Astrocyte (in vitro differentiated cells and primary cell): ENCODE measurements around the gene RPL10. TPM values are rescaled to one million over a fixed set of nuclear protein-coding genes. Genes with fewer than 3 reads are reported as not detected.

ENCODE experiments used
- DNase-seq: peaks from one replicate; pipeline ENCODE4 v3.0.0-alpha.2; 2010; ENCODE audit warnings: low read depth
- FAIRE-seq: peaks from 2 replicates; lab custom pipeline; 2011; peaks lifted over from hg19 to GRCh38; lab: Jason Lieb, UNC
- H2AFZ ChIP-seq: 2 replicates; pipeline ENCODE4 v1.6.0; 2012; ENCODE audit warnings: low read depth, low read length, inconsistent platforms
- H3K27ac ChIP-seq: 2 replicates; pipeline ENCODE4 v1.5.1; 2011; ENCODE audit warnings: low read depth, low read length, inconsistent platforms
- H3K27me3 ChIP-seq: 2 replicates; pipeline ENCODE4 v1.6.0; 2011; ENCODE audit warnings: low read length, inconsistent platforms; ENCODE audit not compliant: insufficient read depth
- H3K36me3 ChIP-seq: 2 replicates; pipeline ENCODE4 v1.5.1; 2011; ENCODE audit warnings: low read length, inconsistent platforms; ENCODE audit not compliant: insufficient read depth
- H3K4me1 ChIP-seq: 2 replicates; pipeline ENCODE4 v1.5.1; 2011; ENCODE audit warnings: low read length, inconsistent platforms; ENCODE audit not compliant: insufficient read depth
- H3K4me2 ChIP-seq: 2 replicates; pipeline ENCODE4 v1.6.0; 2012; ENCODE audit warnings: low read length, inconsistent platforms
- H3K4me3 ChIP-seq: 2 replicates; pipeline ENCODE4 v1.5.1; 2011; ENCODE audit warnings: low read depth, mild to moderate bottlenecking, low read length, inconsistent platforms; ENCODE audit not compliant: insufficient read depth
- H3K79me2 ChIP-seq: 2 replicates; pipeline ENCODE4 v1.6.0; 2012; ENCODE audit warnings: mild to moderate bottlenecking, low read length, inconsistent platforms; ENCODE audit not compliant: insufficient read depth
- H3K9ac ChIP-seq: 2 replicates; pipeline ENCODE4 v1.6.0; 2012; ENCODE audit warnings: mild to moderate bottlenecking, low read length, inconsistent platforms
- H3K9me3 ChIP-seq: 2 replicates; pipeline ENCODE4 v1.5.1; 2012; ENCODE audit warnings: low read depth, mild to moderate bottlenecking, low read length, inconsistent platforms; ENCODE audit not compliant: insufficient read depth
- H4K20me1 ChIP-seq: 2 replicates; pipeline ENCODE4 v1.6.0; 2012; ENCODE audit warnings: low read length, inconsistent platforms; ENCODE audit not compliant: insufficient read depth
- H3K27ac Mint-ChIP-seq: one replicate; pipeline ENCODE4 v1.8.0; 2021; ENCODE audit warnings: mild to moderate bottlenecking, mixed read lengths; ENCODE audit not compliant: unreplicated experiment
- H3K27me3 Mint-ChIP-seq: one replicate; pipeline ENCODE4 v1.8.0; 2021; ENCODE audit warnings: low read depth, mixed read lengths; ENCODE audit not compliant: unreplicated experiment
- H3K36me3 Mint-ChIP-seq: one replicate; pipeline ENCODE4 v1.8.0; 2021; ENCODE audit warnings: low read depth, mixed read lengths; ENCODE audit not compliant: unreplicated experiment
- H3K4me1 Mint-ChIP-seq: one replicate; pipeline ENCODE4 v1.8.0; 2021; ENCODE audit warnings: low read depth, mixed read lengths; ENCODE audit not compliant: unreplicated experiment
- H3K4me3 Mint-ChIP-seq: one replicate; pipeline ENCODE4 v1.8.0; 2021; ENCODE audit warnings: mild to moderate bottlenecking, moderate library complexity, mixed read lengths; ENCODE audit not compliant: unreplicated experiment
- H3K9me3 Mint-ChIP-seq: one replicate; pipeline ENCODE4 v1.8.0; 2021; ENCODE audit warnings: mild to moderate bottlenecking, mixed read lengths; ENCODE audit not compliant: unreplicated experiment
- CTCF ChIP-seq: IDR thresholded peaks from 2 replicates; pipeline ENCODE4 v1.5.1; 2011; ENCODE audit warnings: low read depth, mild to moderate bottlenecking, inconsistent platforms, low read length, moderate library complexity; ENCODE audit not compliant: insufficient read depth
- EZH2 ChIP-seq: IDR thresholded peaks from 2 replicates; pipeline ENCODE4 v1.6.1; 2012; ENCODE audit warnings: mild to moderate bottlenecking, low read length, inconsistent platforms; ENCODE audit not compliant: insufficient read depth
- total RNA-seq: library from RNA; stranded (reverse); gene quantifications from 2 replicates; pipeline ENCODE4 v1.2.1, GENCODE V29; 2021

Gene RPL10
- total RNA-seq, 1 donor from 2014 or later = 1,967 TPM

GRCh38 chrX:154371789-154372300, 26.3 kb upstream of the RPL10 start:
- no peaks in the 10 kb centered on the region for H3K27me3 Mint-ChIP-seq

GRCh38 chrX:154372612-154373022, 25.6 kb upstream of the RPL10 start:
- TF ChIP-seq EZH2 (no peak), CTCF (no peak)
- Histone ChIP-seq H4K20me1 (peaks cover 33% of the 10 kb centered on the region), H3K27me3 (no peaks in the 10 kb centered on the region), H3K36me3 (peaks cover 4% of the 10 kb centered on the region), H3K4me2 (peak overlapping the region; percentile 92), H3K4me3 (peak overlapping the region; percentile 48), H3K27ac (no peak overlapping the region), H3K4me1 (peaks cover 12% of the 10 kb centered on the region), H3K79me2 (peaks cover 78% of the 10 kb centered on the region), H2AFZ (no peak overlapping the region), H3K9me3 (no peaks in the 10 kb centered on the region), H3K9ac (peak overlapping the region; percentile 85)
- peak; percentile 51 for DNase-seq
- H3K4me1 Mint-ChIP-seq = peaks cover 3% of the 10 kb centered on the region
- H3K9me3 Mint-ChIP-seq = no peaks in the 10 kb centered on the region
- H3K4me3 Mint-ChIP-seq = peak overlapping the region; percentile 83
- peaks cover 6% of the 10 kb centered on the region for H3K36me3 Mint-ChIP-seq
- H3K27me3 Mint-ChIP-seq = no peaks in the 10 kb centered on the region
- peak overlapping the region; percentile 69 for H3K27ac Mint-ChIP-seq
- no peak for FAIRE-seq

More at GRCh38 chrX:154371789-154372300, 26.3 kb upstream of the RPL10 start:
- Mint-ChIP-seq H3K27ac (no peak overlapping the region), H3K9me3 (no peaks in the 10 kb centered on the region), H3K36me3 (peaks cover 6% of the 10 kb centered on the region), H3K4me3 (peak overlapping the region; percentile 83), H3K4me1 (no peaks in the 10 kb centered on the region)
- Histone ChIP-seq H3K27me3 (no peaks in the 10 kb centered on the region), H3K9ac (peak overlapping the region; percentile 85), H2AFZ (no peak overlapping the region), H3K4me3 (peak overlapping the region; percentile 48), H4K20me1 (peaks cover 41% of the 10 kb centered on the region), H3K4me2 (peak overlapping the region; percentile 92), H3K9me3 (no peaks in the 10 kb centered on the region), H3K4me1 (peaks cover 19% of the 10 kb centered on the region), H3K79me2 (peaks cover 81% of the 10 kb centered on the region), H3K36me3 (peaks cover 8% of the 10 kb centered on the region), H3K27ac (peak overlapping the region; percentile 53)
- TF ChIP-seq EZH2 (no peak), CTCF (no peak)
- no peak for FAIRE-seq
- DNase-seq = no peak
